Activated CD4-positive, alpha-beta T cell treated with anti-CD3 and anti-CD28 coated beads for 1 hour (primary cell): Measurements from ENCODE around the gene DCC.

ENCODE experiments used
- DNase-seq: peaks from one replicate; pipeline ENCODE4 v3.0.0-alpha.2; 2020

DCC gene

DNA sequence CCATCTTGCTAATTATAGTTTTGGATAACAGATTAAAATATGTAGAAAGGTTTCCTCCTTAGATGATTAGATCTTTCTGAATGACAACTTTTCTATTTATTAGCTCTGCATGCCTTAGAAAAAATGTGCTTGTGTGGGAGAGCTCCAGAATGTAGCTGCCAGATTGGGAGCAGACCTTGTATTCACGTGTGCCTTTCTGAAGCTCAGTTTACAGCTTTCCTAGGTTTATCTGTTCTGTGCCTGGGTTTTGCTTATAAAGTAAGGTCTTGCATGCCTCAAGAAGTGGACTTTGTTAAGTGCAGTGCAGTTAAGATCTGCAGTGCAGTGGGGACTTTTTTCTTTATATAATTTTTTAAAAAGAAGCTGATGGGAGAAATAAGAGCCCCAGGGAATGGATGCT, 179.0 kb downstream of the DCC start:
- DNase-seq, result no peak

DNA sequence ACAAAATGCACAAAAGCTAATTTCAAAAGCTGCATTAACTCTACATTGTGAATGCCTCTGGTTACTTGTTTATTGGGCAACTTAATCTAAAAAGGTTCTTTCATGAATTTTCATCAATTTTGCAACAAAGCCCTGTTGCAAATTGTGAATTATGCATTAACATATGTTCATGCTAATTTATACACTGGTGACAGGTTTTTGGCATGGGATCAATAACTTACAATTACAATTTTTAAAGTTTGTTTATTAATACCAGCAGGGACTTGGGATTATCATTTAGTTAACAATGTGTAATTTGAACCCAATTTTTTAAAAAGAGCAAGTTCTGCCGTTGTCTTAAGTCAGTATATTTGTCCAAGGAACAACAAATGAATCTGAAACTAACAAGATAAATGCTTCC, 183.6 kb downstream of the DCC start:
- no peak for DNase-seq

DNA sequence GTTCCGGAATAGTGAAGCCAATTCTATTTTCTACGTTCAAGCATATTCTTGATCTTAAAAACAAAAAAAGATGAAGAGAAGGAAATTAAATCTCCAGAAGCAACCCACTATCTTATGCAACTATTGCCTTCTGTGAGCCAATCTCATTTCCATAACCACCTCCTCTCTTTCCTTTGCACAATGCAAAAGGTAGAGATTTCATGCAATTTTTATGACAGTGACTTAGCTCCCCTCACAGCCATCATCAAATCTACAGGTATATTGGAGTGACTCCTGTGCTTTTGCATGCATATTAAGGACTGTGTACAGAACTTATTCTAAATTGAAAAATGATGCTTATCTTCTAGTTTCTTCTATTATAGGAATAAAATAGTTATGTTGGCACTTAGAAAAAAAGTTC, 191.8 kb downstream of the DCC start:
- DNase-seq, result no peak

DNA sequence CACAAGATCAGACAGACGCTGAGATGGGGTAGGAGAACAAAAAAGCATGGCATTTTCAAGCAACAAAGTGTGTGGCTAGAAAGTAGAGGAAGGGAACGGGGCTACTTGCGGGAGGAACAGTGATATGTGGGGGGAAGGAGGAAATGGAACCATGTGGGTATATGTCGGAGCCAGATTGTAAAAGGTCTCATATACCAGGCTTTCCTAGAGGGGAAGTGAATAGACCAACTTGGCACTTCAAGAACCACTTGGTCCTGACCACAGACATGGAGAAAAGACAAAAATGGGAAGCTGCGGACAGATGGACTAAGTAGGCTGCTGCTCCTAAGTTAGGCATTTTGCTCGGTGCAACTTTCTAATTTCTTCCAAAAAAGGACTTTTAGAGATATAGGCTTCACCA, 196.0 kb downstream of the DCC start:
- no peak for DNase-seq

DNA sequence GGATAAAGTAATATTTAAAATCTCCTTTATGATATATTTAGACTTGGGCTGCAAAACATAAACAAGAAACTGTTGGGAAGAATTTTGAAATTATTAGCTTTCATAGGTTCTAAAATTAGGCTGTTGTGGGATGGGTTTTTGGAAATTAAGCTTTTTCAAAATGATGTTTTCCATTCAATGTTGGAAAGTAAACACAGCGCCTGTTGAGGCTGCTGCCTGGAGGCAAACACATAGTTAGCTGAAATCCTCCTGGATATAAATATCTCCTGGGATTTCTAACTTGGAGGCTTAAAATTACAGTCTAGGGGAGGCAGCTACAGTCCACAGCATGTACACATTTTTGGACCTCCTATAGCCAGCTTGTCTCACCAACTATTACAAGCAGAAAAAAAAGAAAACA, 197.3 kb downstream of the DCC start:
- DNase-seq, result no peak

DNA sequence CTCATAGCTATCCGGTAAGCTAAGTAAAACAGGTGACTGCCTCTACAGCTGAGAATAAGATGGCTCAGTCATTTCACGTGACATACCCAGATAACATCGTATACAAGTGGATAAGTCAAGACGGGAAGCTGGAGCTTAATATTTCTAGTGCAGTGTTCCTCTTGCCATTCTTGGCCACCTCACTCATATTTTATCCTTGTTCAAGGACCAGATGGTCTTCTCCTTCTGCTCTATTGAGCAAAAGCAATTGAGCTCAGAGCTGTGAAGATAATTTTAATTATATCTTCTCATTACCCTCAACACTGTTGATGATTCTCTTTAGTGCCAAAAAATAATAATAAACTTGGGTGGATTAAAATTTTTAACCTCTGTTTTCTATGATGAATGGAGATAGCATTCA, 201.1 kb downstream of the DCC start:
- no peak for DNase-seq

DNA sequence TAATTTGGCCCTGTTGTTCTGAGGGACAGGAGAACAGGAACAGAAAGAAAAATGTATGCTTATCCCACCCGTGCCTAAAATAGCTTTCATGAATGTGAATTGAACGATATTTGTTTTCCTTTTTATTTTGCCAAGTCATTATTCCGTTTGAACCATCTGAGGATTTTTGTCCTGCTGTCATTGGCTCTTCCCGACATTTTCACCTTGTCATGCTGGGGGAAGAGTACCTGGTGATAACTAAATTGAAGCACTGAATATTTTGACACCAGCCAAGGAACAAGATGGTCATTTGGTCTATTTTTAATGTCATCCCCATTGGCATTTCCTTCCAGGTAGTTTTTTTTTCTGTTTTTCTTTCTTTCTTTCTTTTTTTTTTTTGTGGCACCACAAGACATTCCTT, 204.1 kb downstream of the DCC start:
- no peak for DNase-seq

DNA sequence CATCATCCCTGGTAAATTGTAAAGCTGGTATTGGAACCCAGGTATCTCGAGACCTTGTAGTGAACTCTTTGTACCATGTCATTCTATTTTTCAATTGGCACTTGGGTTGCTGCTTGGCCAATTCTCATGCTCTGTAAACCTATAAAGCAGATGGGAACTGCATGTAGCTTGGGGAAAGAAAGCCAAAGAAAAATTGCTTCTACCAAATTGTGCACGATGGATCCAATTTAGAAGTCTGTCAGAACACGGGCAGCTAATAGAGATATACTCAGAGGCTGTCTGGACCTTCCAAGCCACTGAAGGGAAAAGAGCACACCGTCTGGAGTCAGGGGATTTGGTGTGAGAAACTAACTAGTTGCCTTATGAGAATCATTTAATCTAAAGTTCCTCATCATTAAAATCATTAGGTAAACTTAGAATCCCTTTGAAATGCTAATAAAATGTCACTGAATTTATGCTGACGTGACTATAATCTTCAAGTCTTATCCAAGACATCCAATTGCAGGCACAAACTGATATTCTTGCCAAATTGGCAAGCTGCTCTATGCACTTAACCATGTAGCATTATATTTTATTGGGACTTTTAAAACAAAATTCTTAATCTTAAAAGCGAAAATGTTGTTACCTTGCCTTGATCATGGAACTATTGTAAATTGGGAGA, 206.8 kb downstream of the DCC start:
- DNase-seq, result no peak

DNA sequence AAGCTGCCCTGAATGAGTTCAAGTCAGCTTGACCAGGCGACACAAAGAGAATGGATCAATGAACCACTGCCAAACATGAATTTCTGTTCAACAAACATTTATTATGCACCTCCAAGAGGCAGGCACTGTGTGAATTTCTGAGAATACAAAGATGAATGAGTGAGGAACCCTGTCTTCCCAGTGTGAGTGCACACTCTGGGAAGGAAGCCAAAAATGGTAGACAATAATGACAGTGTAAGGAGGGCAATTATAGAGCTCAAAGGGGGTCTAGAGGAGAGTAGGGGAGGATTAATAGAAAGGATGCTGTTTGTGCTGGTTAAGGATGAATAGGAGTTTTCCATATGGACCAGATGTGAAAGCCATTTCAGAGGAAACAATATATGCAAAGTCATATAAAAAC, 213.4 kb downstream of the DCC start:
- no peak for DNase-seq

DNA sequence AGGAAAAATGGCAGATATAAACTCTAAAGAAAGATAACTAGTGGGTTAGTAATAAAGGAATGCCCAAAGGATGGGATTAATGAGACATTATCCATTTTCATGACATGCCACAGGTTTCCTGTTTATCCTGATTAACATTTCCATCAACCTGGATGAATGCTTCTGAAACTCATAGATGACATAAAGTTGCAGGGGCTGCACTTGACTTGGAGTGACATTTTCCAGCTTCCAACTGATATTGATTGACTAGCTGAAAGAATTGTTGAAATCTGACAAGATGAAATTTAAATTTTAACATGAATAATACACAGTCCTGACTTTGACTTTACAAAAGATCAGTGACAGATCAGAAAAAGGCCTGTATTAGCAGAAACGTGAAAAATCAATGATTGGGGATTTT, 214.2 kb downstream of the DCC start:
- DNase-seq, result no peak

DNA sequence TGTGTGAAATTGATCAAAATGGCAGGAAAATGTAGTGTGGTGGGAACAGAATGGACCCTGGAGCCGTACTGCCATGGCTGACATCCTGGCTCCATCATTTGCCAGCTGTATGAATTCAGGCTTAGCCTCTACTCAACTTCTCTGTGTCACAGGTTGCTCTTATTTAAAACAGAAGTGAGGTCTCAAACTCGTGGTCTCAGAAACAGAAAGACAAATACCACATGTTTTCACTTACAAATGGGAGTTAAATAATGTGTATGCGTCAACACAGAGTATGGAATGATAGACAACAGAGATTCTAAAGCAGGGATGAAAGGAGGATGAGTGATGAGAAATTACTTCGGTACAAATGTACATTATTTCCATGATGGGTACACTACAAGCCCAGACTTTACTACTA, 227.4 kb downstream of the DCC start:
- no peak for DNase-seq

DNA sequence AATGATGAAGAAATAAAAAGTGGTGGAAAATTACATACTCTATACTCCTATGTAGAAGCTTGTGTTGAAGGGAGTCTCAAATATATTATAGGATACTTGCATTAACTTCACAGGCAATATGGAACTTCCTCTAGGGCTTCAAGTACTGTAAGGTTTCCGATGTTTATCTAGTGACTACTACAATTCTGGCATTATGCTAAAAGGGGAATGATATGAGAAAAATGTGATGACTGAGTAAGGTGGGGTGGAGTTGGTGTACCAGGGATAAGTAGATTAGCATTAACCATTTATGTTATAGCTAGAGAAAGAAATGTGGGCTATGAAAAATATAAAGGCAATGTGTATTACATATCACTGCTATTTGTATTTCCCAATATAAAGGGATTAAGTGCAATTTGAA, 229.5 kb downstream of the DCC start:
- no peak for DNase-seq

DNA sequence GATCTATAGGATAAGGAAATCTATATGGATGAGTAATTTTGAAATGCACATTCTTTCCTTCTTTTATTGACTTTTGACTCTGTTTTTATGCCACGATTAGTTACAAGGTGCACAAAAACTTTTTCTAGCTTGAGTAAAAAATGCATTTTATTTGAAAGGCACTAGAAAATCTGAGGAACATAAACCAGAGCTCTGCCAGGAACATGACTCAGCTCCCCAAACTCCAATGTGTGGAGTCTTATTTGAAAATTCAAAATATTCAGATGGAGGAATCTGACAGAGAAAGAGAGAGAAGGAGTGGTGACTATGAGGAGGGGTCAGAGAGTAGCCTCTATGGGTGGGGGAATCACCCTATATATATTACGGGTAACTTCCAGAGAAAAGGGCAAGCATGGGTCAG, 231.0 kb downstream of the DCC start:
- no peak for DNase-seq

DNA sequence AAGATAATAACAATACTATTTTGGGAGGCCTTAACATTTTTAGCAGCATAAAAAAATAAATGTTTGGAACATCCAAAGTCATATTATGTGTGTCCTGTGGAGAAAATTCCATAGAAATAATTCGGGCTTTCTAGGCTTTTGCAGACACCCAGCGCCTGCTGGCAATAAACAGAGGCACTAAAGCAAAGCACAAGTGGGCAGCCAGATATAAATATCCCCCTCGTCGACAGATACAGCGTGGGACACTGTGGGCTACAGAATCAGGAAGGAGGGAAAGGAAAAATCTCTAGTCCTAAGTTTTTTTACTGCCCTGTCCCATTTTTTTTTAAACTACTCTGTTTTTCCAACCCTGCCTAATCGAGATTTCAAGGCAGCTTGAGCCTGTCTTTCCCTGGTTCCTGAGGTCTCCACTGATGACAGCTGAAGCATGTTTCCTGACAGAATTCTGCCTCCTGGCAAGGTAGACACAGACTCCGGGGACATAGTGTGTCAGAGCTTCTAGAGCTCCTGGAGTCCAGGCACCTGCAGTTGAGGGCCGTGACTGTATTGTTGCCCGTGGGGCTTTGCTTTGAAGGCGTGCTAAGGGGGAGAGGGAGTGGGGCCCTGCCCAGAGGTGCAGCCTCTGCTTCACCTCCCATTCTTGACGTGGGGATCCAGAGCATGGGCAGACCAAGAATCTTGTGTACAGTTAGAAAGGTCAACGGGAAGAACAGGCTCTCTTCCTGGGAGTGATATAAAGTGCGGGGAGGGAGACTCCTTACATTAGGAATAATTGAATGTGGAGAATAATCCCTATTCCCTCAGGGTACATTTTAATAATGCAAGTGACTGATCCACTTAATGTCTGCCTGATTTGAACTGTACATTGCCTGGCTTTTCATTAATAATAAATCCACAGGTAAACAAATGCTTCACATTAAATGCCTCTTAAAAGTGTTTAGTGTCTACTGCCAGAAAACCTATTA, 232.3 kb downstream of the DCC start:
- DNase-seq, result no peak

DNA sequence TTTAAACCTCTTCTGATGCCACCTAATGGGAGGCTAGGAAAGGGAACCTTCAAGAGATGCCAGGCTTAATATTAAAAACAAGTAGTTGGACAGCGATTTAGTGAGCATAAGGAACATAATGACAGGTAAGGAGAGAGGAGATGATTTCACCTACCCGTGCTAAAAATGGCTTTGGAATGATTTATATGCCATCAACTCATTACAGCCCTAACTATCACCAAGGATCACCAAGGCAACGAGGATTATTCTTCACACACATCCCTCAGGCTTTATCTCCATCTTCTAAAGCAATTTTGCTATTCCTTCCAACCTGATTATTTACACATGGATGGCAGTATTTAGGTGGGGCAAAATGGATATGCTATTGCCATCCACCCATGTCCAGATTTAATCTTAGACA, 237.8 kb downstream of the DCC start:
- DNase-seq, result no peak

DNA sequence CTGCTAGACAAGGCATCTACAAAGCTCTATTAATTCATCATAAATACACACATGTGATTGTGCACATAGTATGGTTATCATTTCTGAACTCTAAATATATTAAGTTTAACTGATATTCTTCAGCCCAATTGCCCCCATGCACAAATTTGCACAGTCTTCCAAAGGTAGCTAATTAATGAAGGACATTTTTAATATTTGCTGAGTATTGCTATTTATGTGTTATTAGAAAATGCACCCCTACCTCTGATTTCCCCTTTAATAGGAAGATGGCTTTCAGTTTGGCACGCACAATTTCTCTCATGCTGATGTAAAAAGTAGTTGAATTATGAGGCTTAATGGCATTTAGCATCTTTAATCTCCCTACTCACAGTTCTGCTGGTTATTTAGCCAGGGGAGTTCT, 242.1 kb downstream of the DCC start:
- no peak for DNase-seq

DNA sequence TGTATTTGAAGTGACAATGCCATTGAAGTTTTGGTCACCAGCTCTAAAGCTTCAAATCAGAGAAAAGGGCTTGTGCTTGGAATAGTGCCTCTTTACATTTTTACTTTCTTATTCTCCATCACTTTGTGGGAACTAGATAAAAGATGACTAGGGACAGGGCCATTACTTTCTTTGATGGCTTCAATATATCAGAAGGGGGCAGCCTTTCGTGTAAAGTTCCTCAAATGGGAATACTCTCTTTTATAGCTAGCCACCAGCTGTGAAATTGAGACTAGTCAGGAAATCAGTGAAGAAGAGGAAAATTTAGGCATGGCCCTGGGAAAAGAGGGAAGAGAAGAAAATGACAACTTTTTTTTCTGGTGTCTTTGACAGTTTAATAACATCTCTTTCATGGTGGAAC, 242.5 kb downstream of the DCC start:
- DNase-seq, result no peak

DNA sequence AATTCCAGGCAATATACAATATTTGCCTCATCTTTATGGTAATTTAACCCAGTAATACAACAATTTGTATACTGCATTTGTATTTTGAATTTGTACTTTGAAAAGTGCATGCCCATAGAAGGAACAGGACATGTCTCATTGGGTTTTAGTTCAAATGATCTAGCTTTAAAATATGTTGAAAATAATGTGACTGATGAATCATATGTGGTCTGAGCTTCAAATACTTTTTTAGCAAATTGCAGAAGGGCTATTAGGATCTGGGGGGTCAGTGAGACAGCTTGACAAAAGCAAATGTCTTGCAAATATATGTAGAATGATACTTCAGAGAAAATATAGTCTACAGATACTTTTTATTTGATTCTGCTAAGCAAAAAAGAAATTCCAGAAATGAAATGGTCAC, 248.9 kb downstream of the DCC start:
- no peak for DNase-seq

DNA sequence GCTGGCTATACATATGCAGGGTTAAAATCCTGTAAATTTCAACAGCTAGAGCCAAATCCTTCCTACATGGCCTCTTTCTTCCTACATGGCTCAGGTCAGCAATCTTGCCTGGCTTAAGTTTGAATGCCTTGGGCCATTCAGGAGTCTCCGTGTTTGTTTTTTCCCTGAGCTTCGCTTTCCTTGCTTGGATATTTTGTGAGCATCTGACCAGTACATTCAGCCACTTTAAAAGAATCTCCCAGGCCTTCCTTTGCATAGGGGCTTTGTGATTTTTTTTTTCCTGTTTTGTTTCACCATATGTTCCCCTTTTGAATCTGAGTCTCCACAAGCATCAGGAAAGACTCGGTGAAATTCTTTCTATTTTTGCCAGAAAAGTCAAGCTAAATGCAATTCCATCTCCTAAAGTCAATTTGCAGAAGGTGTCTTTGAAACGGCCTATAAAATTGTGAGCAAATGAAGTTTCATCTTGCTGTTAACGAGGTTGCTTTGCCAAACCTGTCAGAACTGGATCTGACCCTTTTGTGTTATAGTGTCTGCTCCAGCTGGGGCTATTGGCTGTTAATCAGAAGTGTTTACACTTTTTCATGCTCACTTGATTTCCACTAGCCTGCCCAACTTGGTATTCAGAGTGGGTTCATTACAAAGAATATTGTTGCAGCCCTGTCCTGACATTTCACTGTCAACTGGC, 256.9 kb downstream of the DCC start:
- DNase-seq, result no peak

DNA sequence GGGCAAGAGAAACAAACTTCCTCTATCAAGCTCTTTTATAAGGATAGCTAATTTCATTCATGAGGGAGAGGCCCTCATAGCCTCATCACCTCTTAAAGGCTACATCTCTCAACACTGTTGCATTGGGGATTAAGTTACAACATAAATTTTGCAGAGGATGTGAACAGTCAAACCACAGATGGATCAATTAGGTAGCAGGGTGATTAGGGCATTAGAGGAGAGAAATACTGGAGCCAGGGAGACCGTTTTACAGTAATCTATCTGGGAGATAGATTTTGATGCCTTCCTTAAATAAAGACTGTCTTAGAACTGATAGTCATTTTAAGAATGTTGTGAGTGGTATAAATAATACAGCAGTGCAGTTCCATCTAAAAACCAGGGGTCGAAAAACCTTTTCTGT, 258.9 kb downstream of the DCC start:
- DNase-seq, result no peak

DNA sequence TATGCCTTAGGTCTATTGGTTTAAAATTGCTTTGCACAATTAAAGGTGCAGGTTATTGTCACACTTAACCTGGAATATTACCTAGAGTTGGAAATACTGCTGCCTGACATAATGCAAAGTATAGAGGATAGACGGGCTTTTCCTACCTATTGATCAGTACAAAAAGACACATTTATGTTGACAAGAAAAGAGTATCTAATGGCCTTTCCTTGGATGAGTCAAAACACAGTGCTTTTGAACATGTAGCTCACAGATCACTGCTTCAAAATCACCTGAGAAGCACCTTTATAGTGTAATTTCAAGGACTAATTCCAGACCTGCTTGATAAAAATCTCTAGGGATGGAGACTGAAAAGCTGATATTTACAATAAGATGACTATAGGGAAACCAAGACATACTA, 262.8 kb downstream of the DCC start:
- no peak for DNase-seq

DNA sequence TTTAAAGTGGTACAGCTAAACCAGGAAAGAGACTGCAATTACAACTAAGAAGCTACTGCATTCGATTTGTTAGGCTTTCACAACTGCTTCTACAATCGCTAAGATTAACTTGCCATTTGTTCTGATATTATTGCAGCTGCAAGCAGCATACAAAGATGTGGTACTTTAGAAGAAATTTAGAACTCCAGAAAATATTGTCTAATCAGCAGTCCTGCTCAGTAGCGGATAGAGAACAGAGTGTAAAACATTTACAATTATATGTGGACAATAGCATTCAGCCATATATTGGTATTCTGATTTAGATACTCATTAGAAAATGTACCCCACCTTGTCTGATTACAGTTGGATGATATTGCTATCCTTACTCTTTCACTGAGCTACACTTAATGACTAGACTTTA, 265.3 kb downstream of the DCC start:
- DNase-seq, result no peak

DNA sequence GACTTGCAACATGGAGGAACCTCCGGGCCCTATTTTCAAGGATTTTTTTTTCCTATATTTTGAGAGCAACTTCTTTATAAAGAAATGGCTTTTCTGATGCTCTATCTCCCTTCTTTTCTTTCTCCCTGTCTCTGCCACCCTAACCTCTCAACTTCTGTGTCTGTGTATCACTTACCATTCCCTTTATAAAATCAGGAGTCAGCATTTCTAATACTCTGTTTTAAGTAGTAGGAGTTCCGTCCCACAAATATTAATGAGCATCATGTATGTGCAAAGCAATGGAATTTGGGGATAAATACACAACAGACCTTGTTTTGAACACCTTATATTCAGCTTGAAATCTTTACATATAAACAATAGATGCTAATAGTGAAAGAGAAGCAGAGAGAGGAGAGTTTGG, 268.0 kb downstream of the DCC start:
- DNase-seq, result no peak
